PC-3 (cell line): ENCODE data around the gene SHROOM2. TPM values are rescaled to one million over a fixed set of nuclear protein-coding genes. Genes with fewer than 3 reads are reported as not detected.

Source experiments
- ATAC-seq: fragments of 200-7000 bp; cut with Tn5 transposase; 2 replicates; pipeline ENCODE4 v1.9.1; 2020; ENCODE audit warnings: mild to moderate bottlenecking, moderate library complexity
- BruUV-seq: library from RNA; stranded (reverse); fragments of 400-500 nt; replicated peaks from 2 replicates; lab custom pipeline; 2021; lab: Mats Ljungman, UMichigan
- CTCF ChIA-PET: fragments of 300-600 bp; sonication (Branson Sonifier 250); formaldehyde crosslinking; loops from one replicate; lab custom pipeline; 2022; ENCODE audit warnings: antibody characterized with exemption; lab: Charles Lee
- POLR2A ChIA-PET: fragments of 300-600 bp; sonication (Branson Sonifier 250); formaldehyde crosslinking; loops from one replicate; lab custom pipeline; 2022; ENCODE audit warnings: antibody characterized with exemption; ENCODE audit not compliant: unreplicated experiment; lab: Charles Lee
- DNase-seq: peaks from one replicate; pipeline ENCODE4 v3.0.0-alpha.2; 2015
- H2AFZ ChIP-seq: fragments of 300-600 bp; sonication (generic); 2 replicates; pipeline ENCODE4 v1.6.0; 2016; ENCODE audit warnings: antibody characterized with exemption, low read length
- H3F3A ChIP-seq: fragments of 300-600 bp; sonication (generic); one replicate; pipeline ENCODE4 v1.6.0; 2017; ENCODE audit warnings: antibody characterized with exemption, low read length, control low read depth, mild to moderate bottlenecking; ENCODE audit not compliant: unreplicated experiment
- H3K27ac ChIP-seq: fragments of 300-600 bp; sonication (generic); 2 replicates; pipeline ENCODE4 v1.5.1; 2016; ENCODE audit warnings: mild to moderate bottlenecking, low read length
- H3K27me3 ChIP-seq: fragments of 300-600 bp; sonication (generic); 2 replicates; pipeline ENCODE4 v1.6.1; 2016; ENCODE audit warnings: low read length, mixed read lengths
- H3K36me3 ChIP-seq: fragments of 300-600 bp; sonication (generic); 2 replicates; pipeline ENCODE4 v1.6.1; 2016; ENCODE audit warnings: low read depth, mixed run types, low read length, mixed read lengths
- H3K4me1 ChIP-seq: fragments of 300-600 bp; sonication (generic); 2 replicates; pipeline ENCODE4 v1.5.1; 2016; ENCODE audit warnings: low read length; ENCODE audit not compliant: insufficient read depth
- H3K4me2 ChIP-seq: fragments of 300-600 bp; sonication (generic); 2 replicates; pipeline ENCODE4 v1.6.0; 2016; ENCODE audit warnings: low read length
- H3K4me3 ChIP-seq: fragments of 300-600 bp; sonication (generic); 2 replicates; pipeline ENCODE4 v1.5.1; 2016; ENCODE audit warnings: mild to moderate bottlenecking, low read length, mixed read lengths
- H3K79me2 ChIP-seq: fragments of 300-600 bp; sonication (generic); 2 replicates; pipeline ENCODE4 v1.6.1; 2017; ENCODE audit warnings: low read length, mixed read lengths
- H3K9ac ChIP-seq: fragments of 300-600 bp; sonication (generic); 2 replicates; pipeline ENCODE4 v1.6.0; 2016; ENCODE audit warnings: mild to moderate bottlenecking, low read length
- H3K9me2 ChIP-seq: fragments of 300-600 bp; sonication (generic); replicated peaks from 2 replicates; pipeline ENCODE4 v1.6.1; 2016; ENCODE audit warnings: mixed run types, low read length, mixed read lengths
- H3K9me3 ChIP-seq: fragments of 300-600 bp; sonication (generic); 2 replicates; pipeline ENCODE4 v1.6.1; 2016; ENCODE audit warnings: low read length, mixed read lengths
- H4K20me1 ChIP-seq: fragments of 300-600 bp; sonication (generic); 2 replicates; pipeline ENCODE4 v1.6.1; 2016; ENCODE audit warnings: low read length, mixed read lengths
- EZH2 ChIP-seq: fragments of 300-600 bp; sonication (generic); IDR thresholded peaks from one replicate; pipeline ENCODE4 v1.6.1; 2017; ENCODE audit warnings: antibody characterized with exemption, mild to moderate bottlenecking, low read length; ENCODE audit not compliant: unreplicated experiment
- EZH2phosphoT487 ChIP-seq: fragments of 300-600 bp; sonication (generic); IDR thresholded peaks from 2 replicates; pipeline ENCODE4 v1.6.1; 2018; ENCODE audit warnings: mild to moderate bottlenecking, antibody characterized with exemption, low read length, borderline replicate concordance
- intact Hi-C: fragments of 100-400 bp; cut with micrococcal nuclease; formaldehyde crosslinking; loops from 2 replicates; pipeline ENCODE4 v1.9.0; 2023
- total RNA-seq: library from RNA; depleted of rRNA; stranded (reverse); fragments of >200 nt; gene quantifications from 2 replicates; pipeline ENCODE4 v1.2.3, GENCODE V29; 2014
- TF ChIP-seq, protein P1 (sequence below): fragments of 300-600 bp; sonication (generic); conservative IDR thresholded peaks from 2 replicates; pipeline ENCODE4 v1.5.1; 2017; ENCODE audit warnings: antibody characterized with exemption, low read depth, mild to moderate bottlenecking, low read length

Gene SHROOM2
- total RNA-seq, 1 experiment from 2014 or later = 6.5 TPM

DNA sequence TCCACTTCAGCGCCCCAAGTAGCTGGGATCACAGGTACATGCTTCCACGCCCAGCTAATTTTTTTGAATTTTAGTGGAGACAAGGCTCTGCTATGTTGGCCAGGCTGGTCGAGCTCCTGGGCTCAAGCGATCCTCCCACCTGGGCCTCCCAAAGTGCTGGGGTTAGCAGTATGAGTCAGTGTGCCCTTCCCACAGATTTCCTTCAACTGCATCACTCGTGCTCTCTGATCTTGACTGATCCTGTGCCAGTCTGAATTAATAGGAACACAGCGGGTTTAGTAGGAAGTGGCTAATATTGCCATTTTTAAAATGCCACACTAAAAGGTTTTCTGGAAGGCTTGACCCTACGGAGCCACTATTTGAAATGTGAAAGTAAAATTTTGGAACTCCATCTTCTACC is 4.3 kb upstream of the SHROOM2 start:
- intact Hi-C loops = loop anchor here (10.0 kb wide), 1 partner anchor 63 kb away; no protein-coding TSS in a partner anchor
- Histone ChIP-seq H3K9ac (no peak overlapping the region), H4K20me1 (no peaks in the 10 kb centered on the region), H3K27ac (no peak overlapping the region), H3K9me2 (no peaks in the 10 kb centered on the region), H3K4me3 (no peak overlapping the region), H3K4me1 (peaks cover 10% of the 10 kb centered on the region), H3K27me3 (no peaks in the 10 kb centered on the region), H2AFZ (no peak overlapping the region), H3K36me3 (no peaks in the 10 kb centered on the region), H3K9me3 (no peaks in the 10 kb centered on the region), H3K79me2 (peaks cover 1% of the 10 kb centered on the region), H3F3A (no peaks in the 10 kb centered on the region), H3K4me2 (no peak overlapping the region)
- TF ChIP-seq, protein P1, sequence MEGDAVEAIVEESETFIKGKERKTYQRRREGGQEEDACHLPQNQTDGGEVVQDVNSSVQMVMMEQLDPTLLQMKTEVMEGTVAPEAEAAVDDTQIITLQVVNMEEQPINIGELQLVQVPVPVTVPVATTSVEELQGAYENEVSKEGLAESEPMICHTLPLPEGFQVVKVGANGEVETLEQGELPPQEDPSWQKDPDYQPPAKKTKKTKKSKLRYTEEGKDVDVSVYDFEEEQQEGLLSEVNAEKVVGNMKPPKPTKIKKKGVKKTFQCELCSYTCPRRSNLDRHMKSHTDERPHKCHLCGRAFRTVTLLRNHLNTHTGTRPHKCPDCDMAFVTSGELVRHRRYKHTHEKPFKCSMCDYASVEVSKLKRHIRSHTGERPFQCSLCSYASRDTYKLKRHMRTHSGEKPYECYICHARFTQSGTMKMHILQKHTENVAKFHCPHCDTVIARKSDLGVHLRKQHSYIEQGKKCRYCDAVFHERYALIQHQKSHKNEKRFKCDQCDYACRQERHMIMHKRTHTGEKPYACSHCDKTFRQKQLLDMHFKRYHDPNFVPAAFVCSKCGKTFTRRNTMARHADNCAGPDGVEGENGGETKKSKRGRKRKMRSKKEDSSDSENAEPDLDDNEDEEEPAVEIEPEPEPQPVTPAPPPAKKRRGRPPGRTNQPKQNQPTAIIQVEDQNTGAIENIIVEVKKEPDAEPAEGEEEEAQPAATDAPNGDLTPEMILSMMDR = no peak
- TF ChIP-seq EZH2phosphoT487 (no peak), EZH2 (no peak)
- no TSS peak for BruUV-seq
- ChIA-PET POLR2A (no interaction called here), CTCF (no interaction called here)
- DNase-seq (peak; percentile 34), ATAC-seq (no peak)

DNA sequence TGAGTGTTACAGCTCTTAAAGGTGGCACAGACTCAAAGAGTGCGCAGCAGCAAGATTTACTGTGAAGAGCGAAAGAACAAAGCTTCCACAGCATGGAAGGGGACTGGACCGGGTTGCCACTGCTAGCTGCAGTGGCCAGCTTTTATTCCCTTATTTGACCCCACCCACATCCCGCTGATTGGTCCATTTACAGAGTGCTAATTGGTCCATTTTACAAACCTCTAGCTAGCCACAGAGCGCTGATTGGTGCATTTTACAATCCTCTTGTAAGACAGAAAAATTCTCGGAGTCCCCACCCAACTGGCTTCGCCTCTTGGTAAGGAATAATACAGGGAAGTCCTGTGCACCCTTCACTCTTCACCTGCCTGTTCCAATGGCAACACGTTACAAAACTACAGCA is 1.9 kb upstream of the SHROOM2 start:
- POLR2A ChIA-PET = no interaction called here
- no peaks in the 10 kb centered on the region for H3K9me2 ChIP-seq

More for the DNA sequence above, 1.9 kb upstream of the SHROOM2 start:
- CTCF ChIA-PET = no interaction called here
- Histone ChIP-seq H4K20me1 (no peaks in the 10 kb centered on the region), H3K4me1 (peaks cover 27% of the 10 kb centered on the region), H3F3A (no peaks in the 10 kb centered on the region), H3K36me3 (no peaks in the 10 kb centered on the region), H3K27ac (no peak overlapping the region), H2AFZ (no peak overlapping the region), H3K4me2 (no peak overlapping the region), H3K9ac (no peak overlapping the region), H3K9me3 (no peaks in the 10 kb centered on the region), H3K27me3 (no peaks in the 10 kb centered on the region), H3K4me3 (no peak overlapping the region), H3K79me2 (peaks cover 21% of the 10 kb centered on the region)
- no peak for ATAC-seq
- intact Hi-C loops = loop anchor here (10.0 kb wide), 1 partner anchor 60 kb away; no protein-coding TSS in a partner anchor
- DNase-seq = no peak
- TF ChIP-seq EZH2 (no peak), EZH2phosphoT487 (no peak)
- TF ChIP-seq, protein P1 = no peak
- BruUV-seq = no TSS peak
